Measurements from ENCODE around the gene GRK7.

- TF ChIP-seq CTCF (IDR thresholded peaks at IDR 0.05) = no peak
- no peak for TF ChIP-seq POLR2A (IDR thresholded peaks at IDR 0.05)
These were observed 29.3 kb downstream of the GRK7 start for GRCh38 chr3:141792495-141792894.
